Frontal cortex (tissue), 4 donors: Measurements from ENCODE around the gene CLEC18A. TPM values are rescaled to one million over a fixed set of nuclear protein-coding genes. Genes with fewer than 3 reads are reported as not detected.

Experiments used
- DNase-seq, 2 donors: peaks; one replicate each; pipeline ENCODE4 v3.0.0; 2012; ENCODE audit warnings: low spot score in 2 of 2
- FAIRE-seq: peaks from 2 replicates; lab custom pipeline; 2012; peaks lifted over from hg19 to GRCh38; lab: Jason Lieb, UNC
- total RNA-seq: library from RNA; depleted of rRNA; stranded (reverse); fragments of >200 nt; gene quantifications from one replicate; pipeline ENCODE4 v1.2.3, GENCODE V29; 2014
- donor health status: control.
- donor health status: control.
- donor health status: control.

The CLEC18A gene
- total RNA-seq, 1 donor from 2014 or later: 0.82 TPM

- no peak for FAIRE-seq
- peak in 1 of 2 donors; percentile 7 for DNase-seq
Observed at GRCh38 chr16:69928856-69929400, 22.2 kb upstream of the CLEC18A start.

- peak in 1 of 2 donors; percentile 8 for DNase-seq
- FAIRE-seq: no peak
Observed at GRCh38 chr16:69929480-69929879, 21.7 kb upstream of the CLEC18A start.

GRCh38 chr16:69930117-69930776, 20.9 kb upstream of the CLEC18A start:
- no peak for FAIRE-seq

GRCh38 chr16:69931631-69932030, 19.5 kb upstream of the CLEC18A start:
- no peak for DNase-seq
- no peak for FAIRE-seq

More at GRCh38 chr16:69930117-69930776, 20.9 kb upstream of the CLEC18A start:
- peak; percentile 63 to 73 for DNase-seq

GRCh38 chr16:69932228-69932627, 18.9 kb upstream of the CLEC18A start:
- FAIRE-seq (no peak), DNase-seq (peak; percentile 40 to 63)

GRCh38 chr16:69932691-69933392, 18.3 kb upstream of the CLEC18A start:
- no peak for FAIRE-seq
- DNase-seq: peak in 1 of 2 donors; percentile 9

GRCh38 chr16:69934044-69934443, 17.1 kb upstream of the CLEC18A start:
- no peak for DNase-seq
- FAIRE-seq: no peak

- FAIRE-seq (no peak), DNase-seq (no peak)
Observed at GRCh38 chr16:69934751-69935150, 16.4 kb upstream of the CLEC18A start.

- FAIRE-seq (no peak), DNase-seq (peak; percentile 4 to 47)
Observed at GRCh38 chr16:69935278-69935711, 15.8 kb upstream of the CLEC18A start.

- FAIRE-seq: no peak
- DNase-seq: peak in 1 of 2 donors; percentile 4
Observed at GRCh38 chr16:69935740-69936139, 15.4 kb upstream of the CLEC18A start.

- DNase-seq: peak; percentile 4 to 6
- no peak for FAIRE-seq
Observed at GRCh38 chr16:69936252-69936651, 14.9 kb upstream of the CLEC18A start.

GRCh38 chr16:69936751-69937211, 14.4 kb upstream of the CLEC18A start:
- no peak for FAIRE-seq

GRCh38 chr16:69937465-69937951, 13.6 kb upstream of the CLEC18A start:
- FAIRE-seq (no peak), DNase-seq (peak; percentile 63 to 75)

More at GRCh38 chr16:69936751-69937211, 14.4 kb upstream of the CLEC18A start:
- no peak for DNase-seq

GRCh38 chr16:69938981-69939820, 11.9 kb upstream of the CLEC18A start:
- FAIRE-seq (no peak), DNase-seq (no peak)

- DNase-seq (no peak), FAIRE-seq (no peak)
Observed at GRCh38 chr16:69939821-69940585, 11.1 kb upstream of the CLEC18A start.

- no peak for FAIRE-seq
- DNase-seq: no peak
Observed at GRCh38 chr16:69940676-69941075, 10.5 kb upstream of the CLEC18A start.

GRCh38 chr16:69941251-69942098, 9.7 kb upstream of the CLEC18A start:
- DNase-seq: no peak
- FAIRE-seq: no peak

GRCh38 chr16:69942099-69942491, 9.0 kb upstream of the CLEC18A start:
- FAIRE-seq (no peak), DNase-seq (no peak)
